Lung (tissue), 12 donors: ENCODE results near the gene C8B. TPM values are rescaled to one million over a fixed set of nuclear protein-coding genes. Genes with fewer than 3 reads are reported as not detected.

ENCODE experiments used
- ATAC-seq: fragments of 200-7000 bp; cut with Tn5 transposase; one replicate; pipeline ENCODE4 v1.9.1; 2020; ENCODE audit warnings: moderate number of reproducible peaks; ENCODE audit not compliant: insufficient read depth, low FRiP score
- DNase-seq, 3 donors: peaks; one replicate each; pipeline ENCODE4 v3.0.0-alpha.2; 2013 to 2017
- H3K27ac ChIP-seq, 2 donors: one replicate each; pipeline ENCODE4 v1.5.1; 2013; ENCODE audit warnings: mild to moderate bottlenecking in 2 of 2, moderate library complexity in 2 of 2, control low read depth in 1 of 2, inconsistent platforms in 1 of 2, low read depth in 1 of 2, low read length in 1 of 2
- H3K27me3 ChIP-seq, 3 donors: one replicate each; pipeline ENCODE4 v1.5.1; 2013; ENCODE audit warnings: low read length in 2 of 3; ENCODE audit not compliant: control insufficient read depth in 3 of 3, insufficient read depth in 3 of 3
- H3K36me3 ChIP-seq, 4 donors: one replicate each; pipeline ENCODE4 v1.5.1; 2013; ENCODE audit warnings: low read length in 4 of 4, mild to moderate bottlenecking in 1 of 4, moderate library complexity in 1 of 4; ENCODE audit not compliant: control insufficient read depth in 4 of 4, insufficient read depth in 4 of 4
- H3K4me1 ChIP-seq, 5 donors: one replicate each; pipeline ENCODE4 v1.5.1; 2013; ENCODE audit warnings: low read length in 5 of 5, mild to moderate bottlenecking in 2 of 5, moderate library complexity in 1 of 5; ENCODE audit not compliant: control insufficient read depth in 5 of 5, insufficient read depth in 5 of 5
- H3K4me3 ChIP-seq: one replicate; pipeline ENCODE4 v1.5.1; 2013; ENCODE audit warnings: mild to moderate bottlenecking, control low read depth, moderate library complexity
- H3K9ac ChIP-seq, 2 donors: one replicate each; pipeline ENCODE4 v1.5.1; 2013; ENCODE audit warnings: low read length in 2 of 2, control low read depth in 1 of 2; ENCODE audit not compliant: insufficient read depth in 1 of 2
- H3K9me3 ChIP-seq, 4 donors: one replicate each; pipeline ENCODE4 v1.5.1; 2013; ENCODE audit warnings: low read length in 3 of 4, mild to moderate bottlenecking in 1 of 4, moderate library complexity in 1 of 4; ENCODE audit not compliant: control insufficient read depth in 4 of 4, insufficient read depth in 3 of 4
- WGBS, 2 donors: extraction: QIAGEN DNeasy Blood & Tissue Kit; methylation state at CpG; one replicate each; pipeline ENCODE4 v1.1.7; 2013; 5-methylcytosine and 5-hydroxymethylcytosine counted together
- polyA plus RNA-seq, 2 donors: library from polyadenylated mRNA; stranded (reverse); fragments of 200-250 nt; gene quantifications; one replicate each; pipeline ENCODE4 v1.2.1, GENCODE V29; 2013
- total RNA-seq, 2 donors: library from RNA; depleted of rRNA in 1 of 2; stranded (reverse); fragments of >200 nt in 1 of 2; gene quantifications; one replicate each; pipeline ENCODE4 v1.2.1, GENCODE V29; 2014 to 2021
- TF ChIP-seq, protein P1 (sequence below): IDR thresholded peaks from 2 replicates; pipeline ENCODE4 v1.5.1; 2012; ENCODE audit warnings: mild to moderate bottlenecking; ENCODE audit errors: control extremely low read depth, extremely low read depth
- donor health status: control.
- donor health status: control.
- donor health status: Bipolar disorder and iron deficiency.
- donor health status: healthy.
- donor health status: DM: yes; HTN: yes; CAD: no.

The C8B gene
- total and polyA plus RNA-seq, 4 donors: 0.22 to 2.8 (median 1.7) TPM

DNA sequence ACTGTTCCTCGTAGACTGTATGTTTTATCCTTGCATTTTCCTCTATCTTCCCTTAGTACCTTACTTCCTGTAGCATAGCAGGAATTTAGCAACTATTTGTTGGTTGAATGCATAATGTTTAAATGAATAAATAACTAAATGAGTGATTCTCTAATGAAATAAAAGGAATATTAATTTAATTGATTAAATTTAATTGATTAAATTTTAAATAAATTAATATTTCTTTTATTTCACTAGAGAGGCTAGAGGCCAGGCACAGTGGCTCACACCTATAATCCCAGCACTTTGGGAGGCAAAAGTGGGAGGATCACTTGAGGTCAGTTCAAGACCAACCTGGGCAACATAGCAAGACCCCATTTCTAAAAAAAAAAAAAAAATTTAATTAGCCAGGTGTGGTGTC is 25.8 kb downstream of the C8B start:
- no peak overlapping the region for H3K27ac ChIP-seq
- H3K9ac ChIP-seq: no peak overlapping the region
- peaks cover 0 to 3% (median 0%) of the 10 kb centered on the region in 4 donors for H3K9me3 ChIP-seq
- WGBS, 2 donors: 0 to 84% methylated on average over 1 of the region's 1 CpG
- no peak for DNase-seq
- TF ChIP-seq, protein P1, sequence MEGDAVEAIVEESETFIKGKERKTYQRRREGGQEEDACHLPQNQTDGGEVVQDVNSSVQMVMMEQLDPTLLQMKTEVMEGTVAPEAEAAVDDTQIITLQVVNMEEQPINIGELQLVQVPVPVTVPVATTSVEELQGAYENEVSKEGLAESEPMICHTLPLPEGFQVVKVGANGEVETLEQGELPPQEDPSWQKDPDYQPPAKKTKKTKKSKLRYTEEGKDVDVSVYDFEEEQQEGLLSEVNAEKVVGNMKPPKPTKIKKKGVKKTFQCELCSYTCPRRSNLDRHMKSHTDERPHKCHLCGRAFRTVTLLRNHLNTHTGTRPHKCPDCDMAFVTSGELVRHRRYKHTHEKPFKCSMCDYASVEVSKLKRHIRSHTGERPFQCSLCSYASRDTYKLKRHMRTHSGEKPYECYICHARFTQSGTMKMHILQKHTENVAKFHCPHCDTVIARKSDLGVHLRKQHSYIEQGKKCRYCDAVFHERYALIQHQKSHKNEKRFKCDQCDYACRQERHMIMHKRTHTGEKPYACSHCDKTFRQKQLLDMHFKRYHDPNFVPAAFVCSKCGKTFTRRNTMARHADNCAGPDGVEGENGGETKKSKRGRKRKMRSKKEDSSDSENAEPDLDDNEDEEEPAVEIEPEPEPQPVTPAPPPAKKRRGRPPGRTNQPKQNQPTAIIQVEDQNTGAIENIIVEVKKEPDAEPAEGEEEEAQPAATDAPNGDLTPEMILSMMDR: no peak
- no peaks in the 10 kb centered on the region for H3K36me3 ChIP-seq
- no peaks in the 10 kb centered on the region for H3K27me3 ChIP-seq
- no peaks in the 10 kb centered on the region for H3K4me1 ChIP-seq
- H3K4me3 ChIP-seq: no peak overlapping the region
- ATAC-seq: no peak

DNA sequence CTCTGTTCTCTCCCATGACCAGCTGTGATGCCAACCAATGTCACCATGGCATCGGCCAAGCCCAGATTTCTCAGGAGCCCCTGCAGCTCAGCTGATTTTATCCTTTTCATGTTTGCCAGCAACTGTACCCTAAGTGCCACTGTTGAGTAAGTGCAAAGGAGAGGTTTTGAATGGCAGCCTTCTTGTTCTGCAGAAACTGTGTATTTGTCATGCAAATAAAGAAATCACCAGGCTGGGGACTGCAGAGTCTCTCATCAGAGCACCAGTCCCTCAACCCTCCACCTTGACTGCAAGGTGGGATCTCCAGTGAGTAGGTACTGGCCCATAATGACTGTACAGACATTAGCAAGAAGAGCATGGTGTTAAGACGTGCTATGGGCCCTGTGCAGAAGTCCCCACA is 26.6 kb downstream of the C8B start:
- Histone ChIP-seq H3K36me3 (no peaks in the 10 kb centered on the region), H3K9me3 (peaks cover 0 to 3% (median 0%) of the 10 kb centered on the region in 4 donors), H3K27ac (no peak overlapping the region), H3K9ac (no peak overlapping the region), H3K27me3 (no peaks in the 10 kb centered on the region), H3K4me1 (no peaks in the 10 kb centered on the region), H3K4me3 (no peak overlapping the region)
- TF ChIP-seq, protein P1: no peak
- WGBS, 2 donors: 79 to 85% methylated on average over 2 of the region's 2 CpGs
- no peak for ATAC-seq
- DNase-seq: no peak

DNA sequence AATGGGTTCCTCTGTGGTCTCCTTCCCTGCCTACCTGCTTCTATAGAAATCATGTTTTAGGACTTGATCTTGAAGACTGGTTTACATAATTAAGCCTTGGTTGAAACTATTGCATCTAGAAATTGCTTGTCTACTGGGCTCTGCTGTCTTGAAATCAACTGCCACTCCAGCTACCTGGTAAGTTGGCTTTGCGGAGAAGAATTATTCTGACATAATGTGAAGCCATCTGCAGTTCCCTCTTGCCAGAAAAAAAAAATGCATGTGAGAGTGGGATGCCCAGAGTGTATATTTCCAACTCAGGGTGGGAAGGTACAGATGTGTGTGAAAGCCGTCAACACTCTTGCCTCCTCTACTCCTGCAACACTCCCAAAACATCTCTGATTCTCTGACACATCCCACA is 27.2 kb downstream of the C8B start:
- Histone ChIP-seq H3K27me3 (no peaks in the 10 kb centered on the region), H3K27ac (no peak overlapping the region), H3K9ac (no peak overlapping the region), H3K4me3 (no peak overlapping the region), H3K36me3 (no peaks in the 10 kb centered on the region), H3K4me1 (no peaks in the 10 kb centered on the region), H3K9me3 (peaks cover 0 to 3% (median 0%) of the 10 kb centered on the region in 4 donors)
- WGBS, 2 donors: 98 to 100% methylated on average over 2 of the region's 2 CpGs
- ATAC-seq (no peak), DNase-seq (no peak)
- TF ChIP-seq, protein P1: no peak

DNA sequence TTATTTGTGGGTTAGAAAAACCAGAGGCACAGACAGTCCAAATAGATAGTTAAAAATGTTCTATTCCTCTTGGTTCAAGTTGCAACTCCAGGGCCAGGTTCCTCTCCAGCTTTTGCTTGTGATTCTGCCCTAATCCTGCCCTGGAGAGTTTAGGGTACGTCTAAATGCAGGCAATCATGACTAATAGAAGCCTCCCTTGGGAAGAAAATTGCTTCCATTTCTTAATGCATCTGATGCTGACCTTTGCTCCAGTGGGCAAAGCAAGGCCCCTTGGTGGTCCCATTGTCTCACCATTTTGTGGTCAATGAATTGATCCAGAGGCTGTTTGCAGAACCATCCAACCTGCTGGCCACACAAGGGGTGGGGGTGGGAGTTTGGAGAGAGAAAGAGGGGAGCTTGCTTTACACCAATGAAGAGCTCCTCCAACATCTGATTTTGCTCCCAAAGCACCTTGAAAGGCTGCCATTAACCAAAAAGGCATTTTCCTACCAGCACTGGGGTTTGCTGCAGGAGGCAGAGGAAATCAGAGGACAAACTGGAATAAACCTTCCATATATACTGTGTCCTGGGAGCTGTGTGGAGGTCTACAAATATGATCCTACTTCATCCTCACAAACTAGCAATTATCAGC is 31.3 kb downstream of the C8B start:
- no peaks in the 10 kb centered on the region for H3K36me3 ChIP-seq
- H3K9ac ChIP-seq: no peak overlapping the region
- H3K4me1 ChIP-seq: no peaks in the 10 kb centered on the region
- no peak overlapping the region for H3K27ac ChIP-seq
- TF ChIP-seq, protein P1: no peak
- no peak overlapping the region for H3K4me3 ChIP-seq
- H3K27me3 ChIP-seq: no peaks in the 10 kb centered on the region
- WGBS, 2 donors: 24 to 32% methylated on average over 1 of the region's 1 CpG
- no peak for DNase-seq
- H3K9me3 ChIP-seq: no peaks in the 10 kb centered on the region
- ATAC-seq: no peak
